DOHH2 (cell line): ENCODE measurements around the gene ZNRD2.

ENCODE experiments used
- H3F3A ChIP-seq: fragments of 200-600 bp; sonication (generic), shearing (Covaris generic); 2 replicates; pipeline ENCODE4 v1.6.0; 2016; ENCODE audit warnings: antibody characterized with exemption, mild to moderate bottlenecking; ENCODE audit not compliant: control insufficient read depth, insufficient read depth
- H3K27ac ChIP-seq: fragments of 200-600 bp; sonication (generic); 2 replicates; pipeline ENCODE4 v1.5.1; 2014; ENCODE audit warnings: low read depth, mild to moderate bottlenecking, low read length, moderate library complexity
- H3K27me3 ChIP-seq: fragments of 200-600 bp; sonication (generic); 2 replicates; pipeline ENCODE4 v1.6.1; 2014; ENCODE audit warnings: mild to moderate bottlenecking, low read length, mixed read lengths; ENCODE audit not compliant: control insufficient read depth
- H3K36me3 ChIP-seq: fragments of 200-600 bp; sonication (generic); 2 replicates; pipeline ENCODE4 v1.6.1; 2014; ENCODE audit warnings: mild to moderate bottlenecking, low read length, moderate library complexity, mixed read lengths; ENCODE audit not compliant: control insufficient read depth
- H3K4me1 ChIP-seq: fragments of 200-600 bp; sonication (generic); 2 replicates; pipeline ENCODE4 v1.6.1; 2014; ENCODE audit warnings: mild to moderate bottlenecking, low read length, mixed read lengths; ENCODE audit not compliant: control insufficient read depth
- H3K4me2 ChIP-seq: fragments of 200-600 bp; sonication (generic); 2 replicates; pipeline ENCODE4 v1.6.0; 2014; ENCODE audit warnings: mild to moderate bottlenecking, low read length, moderate library complexity
- H3K4me3 ChIP-seq: fragments of 200-600 bp; sonication (generic); 2 replicates; pipeline ENCODE4 v1.5.1; 2014; ENCODE audit warnings: mild to moderate bottlenecking, low read length, mixed read lengths
- H3K79me2 ChIP-seq: fragments of 200-600 bp; sonication (generic); 2 replicates; pipeline ENCODE4 v1.6.1; 2014; ENCODE audit warnings: mild to moderate bottlenecking, low read length, mixed read lengths; ENCODE audit not compliant: control insufficient read depth
- H3K9me2 ChIP-seq: fragments of 200-600 bp; sonication (generic); replicated peaks from 2 replicates; pipeline ENCODE4 v1.6.1; 2014; ENCODE audit warnings: mild to moderate bottlenecking, low read length, mixed read lengths; ENCODE audit not compliant: control insufficient read depth
- H3K9me3 ChIP-seq: fragments of 200-600 bp; sonication (generic); 2 replicates; pipeline ENCODE4 v1.6.1; 2014; ENCODE audit warnings: antibody characterized with exemption, low read length, mixed read lengths; ENCODE audit not compliant: control insufficient read depth, insufficient read depth
- H4K20me1 ChIP-seq: fragments of 200-600 bp; sonication (generic); 2 replicates; pipeline ENCODE4 v1.6.0; 2014; ENCODE audit warnings: low read depth, mild to moderate bottlenecking, antibody characterized with exemption, low read length, moderate library complexity; ENCODE audit not compliant: control insufficient read depth, insufficient read depth
- EZH2phosphoT487 ChIP-seq: fragments of 200-600 bp; sonication (generic); IDR thresholded peaks from 2 replicates; pipeline ENCODE4 v1.6.1; 2017; ENCODE audit warnings: borderline replicate concordance, mild to moderate bottlenecking, antibody characterized with exemption, low read length, moderate library complexity, mixed read lengths
- TF ChIP-seq, protein P1 (sequence below): fragments of 200-600 bp; sonication (generic); IDR thresholded peaks from one replicate; pipeline ENCODE4 v1.5.1; 2014; ENCODE audit warnings: antibody characterized with exemption, mild to moderate bottlenecking, low read depth, low read length; ENCODE audit not compliant: poor library complexity, severe bottlenecking

The ZNRD2 gene

DNA sequence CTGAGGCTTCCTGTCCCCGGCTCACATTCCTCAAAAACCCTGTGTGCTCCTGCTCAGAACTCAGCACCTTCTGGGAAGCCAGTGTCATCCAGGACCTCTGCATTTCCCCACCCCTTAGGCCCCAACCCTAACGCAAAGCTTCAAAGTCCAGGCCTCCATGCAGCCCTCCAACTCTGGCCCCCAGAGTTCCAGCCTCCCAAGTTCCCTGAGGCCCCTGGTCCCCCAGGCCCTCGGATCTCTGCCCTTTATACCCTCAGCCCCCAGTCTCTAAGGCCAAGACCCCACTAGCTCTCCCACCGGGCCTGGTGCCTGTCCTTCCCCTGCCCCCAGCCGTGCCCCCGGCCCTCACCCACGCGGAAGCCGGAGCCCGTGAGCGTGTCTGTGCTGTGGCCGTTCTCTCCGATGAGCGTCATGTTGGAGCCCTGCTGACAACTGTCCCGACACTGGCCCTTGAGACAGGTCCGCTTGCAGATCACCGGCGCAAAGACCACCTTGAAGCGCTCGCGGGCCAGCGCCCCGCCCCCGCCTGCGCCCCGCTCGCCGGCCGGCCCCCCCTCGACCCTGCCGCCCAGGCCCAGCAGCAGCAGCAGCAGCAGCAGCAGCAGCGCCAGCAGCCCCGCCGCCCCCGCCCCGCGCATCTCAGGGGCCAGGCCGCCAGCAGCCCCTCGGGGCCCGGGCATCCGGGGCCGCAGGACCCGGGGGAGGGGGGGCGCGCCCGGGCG lies 12.8 kb upstream of the ZNRD2 start:
- TF ChIP-seq, protein P1, sequence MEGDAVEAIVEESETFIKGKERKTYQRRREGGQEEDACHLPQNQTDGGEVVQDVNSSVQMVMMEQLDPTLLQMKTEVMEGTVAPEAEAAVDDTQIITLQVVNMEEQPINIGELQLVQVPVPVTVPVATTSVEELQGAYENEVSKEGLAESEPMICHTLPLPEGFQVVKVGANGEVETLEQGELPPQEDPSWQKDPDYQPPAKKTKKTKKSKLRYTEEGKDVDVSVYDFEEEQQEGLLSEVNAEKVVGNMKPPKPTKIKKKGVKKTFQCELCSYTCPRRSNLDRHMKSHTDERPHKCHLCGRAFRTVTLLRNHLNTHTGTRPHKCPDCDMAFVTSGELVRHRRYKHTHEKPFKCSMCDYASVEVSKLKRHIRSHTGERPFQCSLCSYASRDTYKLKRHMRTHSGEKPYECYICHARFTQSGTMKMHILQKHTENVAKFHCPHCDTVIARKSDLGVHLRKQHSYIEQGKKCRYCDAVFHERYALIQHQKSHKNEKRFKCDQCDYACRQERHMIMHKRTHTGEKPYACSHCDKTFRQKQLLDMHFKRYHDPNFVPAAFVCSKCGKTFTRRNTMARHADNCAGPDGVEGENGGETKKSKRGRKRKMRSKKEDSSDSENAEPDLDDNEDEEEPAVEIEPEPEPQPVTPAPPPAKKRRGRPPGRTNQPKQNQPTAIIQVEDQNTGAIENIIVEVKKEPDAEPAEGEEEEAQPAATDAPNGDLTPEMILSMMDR = no peak
- no peak for TF ChIP-seq EZH2phosphoT487
- Histone ChIP-seq H3K4me2 (peak overlapping the region; percentile 67; the same call in 1 of the 2 replicates), H3K9me3 (no peaks in the 10 kb centered on the region), H3K79me2 (no peaks in the 10 kb centered on the region), H3K27ac (no peak overlapping the region), H3K4me1 (peaks cover 37% of the 10 kb centered on the region), H3K4me3 (peak overlapping the region; percentile 65), H3K27me3 (no peaks in the 10 kb centered on the region), H3K36me3 (no peaks in the 10 kb centered on the region), H3F3A (peaks cover 5% of the 10 kb centered on the region; the same call in 1 of the 2 replicates), H4K20me1 (no peaks in the 10 kb centered on the region), H3K9me2 (no peaks in the 10 kb centered on the region)

DNA sequence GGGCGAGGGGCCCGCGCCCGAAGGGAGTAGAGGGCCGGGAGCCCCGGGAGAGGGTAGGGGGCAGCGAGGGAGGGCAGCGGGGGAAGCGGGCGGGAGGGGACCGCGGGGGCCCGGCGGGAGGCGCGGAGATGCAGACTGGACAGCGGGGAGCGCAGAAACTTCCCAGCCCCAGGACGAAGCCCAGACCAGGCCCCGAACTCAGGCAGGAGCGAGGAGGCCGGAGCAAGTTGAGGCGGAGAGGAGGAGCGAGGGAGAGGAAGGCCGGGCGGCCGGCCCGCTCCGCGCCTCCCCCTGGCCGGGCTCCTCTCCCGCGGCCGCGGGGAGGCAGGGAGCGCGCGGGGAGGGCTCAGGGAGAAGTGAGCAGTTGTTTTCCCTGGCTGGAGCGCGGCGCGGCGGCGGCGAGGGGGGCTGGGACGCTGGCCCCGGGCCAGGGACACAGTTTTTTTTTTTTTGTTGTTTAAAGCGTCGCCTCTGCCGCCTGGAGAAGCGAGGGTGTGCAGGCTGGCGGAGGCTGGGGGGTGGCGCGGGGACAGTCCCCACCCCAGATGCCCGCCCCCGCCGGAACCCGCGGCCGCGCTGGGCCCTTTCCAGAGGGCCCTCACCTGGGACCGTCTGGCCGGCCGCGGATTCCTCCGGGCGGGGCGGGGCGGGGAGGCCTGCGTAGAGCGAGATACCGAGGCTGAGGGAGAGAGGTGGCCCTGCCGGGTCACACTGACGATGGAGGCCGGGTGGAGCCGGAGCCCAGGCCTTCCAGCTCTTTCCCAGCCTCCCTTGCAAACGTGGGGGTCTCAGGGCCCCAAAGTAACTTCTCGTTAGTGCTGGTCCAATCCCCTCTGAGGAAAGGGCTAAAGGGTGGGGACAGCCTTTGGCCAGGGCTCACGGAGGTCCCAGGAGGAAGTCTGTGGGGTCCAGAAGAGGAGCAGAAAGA lies 12.0 kb upstream of the ZNRD2 start, which contains the start of gene LTBP3:
Gene LTBP3, minus strand, starts transcription at position 358 of the 928 bp plus-strand sequence. CDS start 400 bp downstream, outside the sequence.
- TF ChIP-seq, protein P1 = no peak
- no peak for TF ChIP-seq EZH2phosphoT487
- H3K79me2 ChIP-seq = no peaks in the 10 kb centered on the region
- H3K27ac ChIP-seq = no peak within 1 kb of the TSS
- H3K4me2 ChIP-seq = peak within 1 kb of the TSS; percentile 67
- no peaks in the 10 kb centered on the region for H3K9me2 ChIP-seq
- H3K27me3 ChIP-seq = no peaks in the 10 kb centered on the region
- H3K36me3 ChIP-seq = no peaks in the 10 kb centered on the region
- H3K4me3 ChIP-seq = peak within 1 kb of the TSS; percentile 65
- H3K9me3 ChIP-seq = no peaks in the 10 kb centered on the region
- no peaks in the 10 kb centered on the region for H3F3A ChIP-seq
- H3K4me1 ChIP-seq = peaks cover 29% of the 10 kb centered on the region
- H4K20me1 ChIP-seq = no peaks in the 10 kb centered on the region

DNA sequence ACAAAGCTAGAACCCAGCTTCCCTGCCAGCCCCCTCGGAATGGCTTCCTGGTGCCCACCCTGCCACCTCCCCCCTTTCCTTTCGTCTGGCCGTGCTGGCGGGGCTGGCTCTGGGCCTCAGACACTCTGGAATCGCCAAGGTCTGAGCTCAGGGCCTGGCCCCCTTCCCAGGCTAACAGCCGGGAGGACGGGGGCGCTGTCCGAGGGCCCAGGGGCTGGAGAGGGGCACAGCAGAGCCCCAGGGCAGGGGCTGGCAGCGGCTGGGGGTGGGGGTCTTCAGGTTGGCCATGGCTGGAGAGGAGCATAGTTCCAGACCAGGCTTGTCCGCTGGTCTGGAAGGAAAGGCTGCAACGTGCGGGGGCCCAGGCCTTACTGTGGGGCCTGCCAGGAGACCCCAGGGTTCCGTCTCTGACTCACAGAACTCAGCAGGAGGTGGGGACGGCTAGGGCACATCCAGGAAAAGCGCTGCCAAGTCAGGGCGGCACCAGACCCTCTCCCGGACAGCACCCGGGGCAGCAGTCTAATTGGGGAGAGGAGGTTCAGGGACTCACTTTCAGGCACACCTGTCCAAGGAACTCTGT lies 11.3 kb upstream of the ZNRD2 start:
- Histone ChIP-seq H3K4me1 (peaks cover 22% of the 10 kb centered on the region), H3K27ac (no peak overlapping the region), H3K9me2 (no peaks in the 10 kb centered on the region), H3K4me2 (peak overlapping the region; percentile 67), H3K36me3 (no peaks in the 10 kb centered on the region), H3K9me3 (no peaks in the 10 kb centered on the region), H4K20me1 (no peaks in the 10 kb centered on the region), H3F3A (no peaks in the 10 kb centered on the region), H3K4me3 (peak overlapping the region; percentile 65; the same call in 1 of the 2 replicates), H3K27me3 (no peaks in the 10 kb centered on the region), H3K79me2 (no peaks in the 10 kb centered on the region)
- TF ChIP-seq, protein P1 = peak; percentile 14
- TF ChIP-seq EZH2phosphoT487 = no peak
